SK-N-MC (cell line): ENCODE results near the gene PRELID1.

ENCODE experiments used
- EZH2 ChIP-seq: fragments of 200-600 bp; sonication (generic); IDR thresholded peaks from one replicate; pipeline ENCODE4 v1.6.1; 2017; ENCODE audit warnings: antibody characterized with exemption
- POLR2AphosphoS5 ChIP-seq: IDR thresholded peaks from 2 replicates; pipeline ENCODE4 v1.6.1; 2012; ENCODE audit warnings: mild to moderate bottlenecking, low read depth, low read length, borderline replicate concordance

GRCh38 chr5:177276886-177277285, 26.7 kb upstream of the PRELID1 start:
- no peak for TF ChIP-seq POLR2AphosphoS5
- TF ChIP-seq EZH2 = no peak
